Pancreas (tissue), 10 donors: ENCODE results near the gene FBL. TPM values are rescaled to one million over a fixed set of nuclear protein-coding genes. Genes with fewer than 3 reads are reported as not detected.

Experiments used
- ATAC-seq, 4 donors: fragments of 200-7000 bp; cut with Tn5 transposase; one replicate each; pipeline versions ENCODE4 v1.8.0 to v1.9.1; 2020; ENCODE audit warnings: mild to moderate bottlenecking in 4 of 4, moderate library complexity in 4 of 4
- DNase-seq, 6 donors: peaks; one replicate each; pipeline ENCODE4 v3.0.0-alpha.2; 2020
- FAIRE-seq: peaks from 2 replicates; lab custom pipeline; 2012; peaks lifted over from hg19 to GRCh38; lab: Jason Lieb, UNC
- H3K27ac ChIP-seq, 4 donors: fragments of 200-600 bp; sonication (generic); 1 replicate in 3 of 4; 2 replicates in 1 of 4; pipeline versions ENCODE4 v1.5.0 to v1.8.0; 2020
- H3K27me3 ChIP-seq, 4 donors: fragments of 200-600 bp; one replicate each; pipeline ENCODE4 v1.8.0; 2021
- H3K36me3 ChIP-seq, 3 donors: fragments of 200-600 bp; sonication (generic) in 1 of 3; one replicate each; pipeline versions ENCODE4 v1.5.0 to v1.8.0; 2020 to 2021
- H3K4me1 ChIP-seq, 3 donors: fragments of 200-600 bp; one replicate each; pipeline ENCODE4 v1.8.0; 2021
- H3K4me3 ChIP-seq, 4 donors: fragments of 200-600 bp; sonication (generic) in 2 of 4; one replicate each; pipeline versions ENCODE4 v1.5.0 to v1.8.0; 2020 to 2021
- H3K9me3 ChIP-seq, 4 donors: fragments of 200-600 bp; one replicate each; pipeline ENCODE4 v1.8.0; 2021
- WGBS, 2 donors: extraction: QIAGEN DNeasy Blood & Tissue Kit; methylation state at CpG; one replicate each; pipeline ENCODE4 v1.1.7; 2013; 5-methylcytosine and 5-hydroxymethylcytosine counted together
- intact Hi-C, 3 donors: fragments of 100-400 bp; cut with DNase I; formaldehyde crosslinking; loops; one replicate each; pipeline versions ENCODE4 v1.11.1 to v1.14.2; 2022
- polyA plus RNA-seq, 2 donors: library from polyadenylated mRNA; stranded (reverse); fragments of 200-250 nt; gene quantifications; one replicate each; pipeline ENCODE4 v1.2.3, GENCODE V29; 2013
- total RNA-seq, 6 donors: library from RNA; stranded (reverse); fragmentation: NEBNext Ultra II Directional in 4 of 6; extraction: Animal tissue kit (Norgen Biotek cat#: 25700) in 4 of 6; gene quantifications; one replicate each; pipeline versions ENCODE4 v1.2.1 to v1.2.4, GENCODE V29; 2021 to 2023
- TF ChIP-seq, protein P1 (sequence below), 4 donors: fragments of 200-600 bp; sonication (generic) in 3 of 4; IDR thresholded peaks; one replicate each; pipeline versions ENCODE4 v1.5.0 to v1.8.0; 2021; ENCODE audit warnings: antibody characterized with exemption in 4 of 4
- donor health status: healthy with polysubstance abuse.
- donor health status: DM: no; HTN: no; CAD: no; lungs with moderate emphysema.
- donor health status: DM: no; HTN: no; CAD: no.
- donor health status: control.
- donor health status: control.
- donor health status: Bipolar disorder and iron deficiency.
- donor health status: DM: yes; HTN: yes; CAD: no.
- donor health status: DM: no; HTN: no; CAD: no.
- donor health status: DM: no; HTN: no; CAD: no.
- donor health status: DM: yes; HTN: yes; CAD: no.

Gene FBL
- total and polyA plus RNA-seq, 8 donors: 86.4 to 166 (median 109) TPM

DNA sequence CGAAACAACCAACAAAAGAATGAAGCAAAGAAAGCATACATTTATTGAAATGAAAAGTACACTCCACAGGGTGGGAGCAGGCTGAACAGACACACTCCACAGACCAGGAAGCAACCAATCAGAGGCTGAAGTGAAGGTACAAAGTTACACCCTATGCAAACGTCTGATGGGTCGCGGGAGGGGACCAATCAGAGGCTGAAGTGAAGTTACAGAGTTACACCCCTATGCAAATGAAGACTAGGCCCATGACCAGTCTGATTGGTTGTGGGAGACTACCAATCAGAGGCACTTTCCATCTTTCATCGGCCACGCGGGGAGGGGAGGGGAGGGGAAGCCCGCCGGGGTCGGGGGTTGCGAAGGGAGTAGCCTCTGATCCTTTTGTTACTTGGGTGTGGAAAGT lies 12.4 kb upstream of the FBL start:
- ATAC-seq: no peak
- TF ChIP-seq, protein P1, sequence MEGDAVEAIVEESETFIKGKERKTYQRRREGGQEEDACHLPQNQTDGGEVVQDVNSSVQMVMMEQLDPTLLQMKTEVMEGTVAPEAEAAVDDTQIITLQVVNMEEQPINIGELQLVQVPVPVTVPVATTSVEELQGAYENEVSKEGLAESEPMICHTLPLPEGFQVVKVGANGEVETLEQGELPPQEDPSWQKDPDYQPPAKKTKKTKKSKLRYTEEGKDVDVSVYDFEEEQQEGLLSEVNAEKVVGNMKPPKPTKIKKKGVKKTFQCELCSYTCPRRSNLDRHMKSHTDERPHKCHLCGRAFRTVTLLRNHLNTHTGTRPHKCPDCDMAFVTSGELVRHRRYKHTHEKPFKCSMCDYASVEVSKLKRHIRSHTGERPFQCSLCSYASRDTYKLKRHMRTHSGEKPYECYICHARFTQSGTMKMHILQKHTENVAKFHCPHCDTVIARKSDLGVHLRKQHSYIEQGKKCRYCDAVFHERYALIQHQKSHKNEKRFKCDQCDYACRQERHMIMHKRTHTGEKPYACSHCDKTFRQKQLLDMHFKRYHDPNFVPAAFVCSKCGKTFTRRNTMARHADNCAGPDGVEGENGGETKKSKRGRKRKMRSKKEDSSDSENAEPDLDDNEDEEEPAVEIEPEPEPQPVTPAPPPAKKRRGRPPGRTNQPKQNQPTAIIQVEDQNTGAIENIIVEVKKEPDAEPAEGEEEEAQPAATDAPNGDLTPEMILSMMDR (IDR thresholded peaks at IDR 0.05): no peak

DNA sequence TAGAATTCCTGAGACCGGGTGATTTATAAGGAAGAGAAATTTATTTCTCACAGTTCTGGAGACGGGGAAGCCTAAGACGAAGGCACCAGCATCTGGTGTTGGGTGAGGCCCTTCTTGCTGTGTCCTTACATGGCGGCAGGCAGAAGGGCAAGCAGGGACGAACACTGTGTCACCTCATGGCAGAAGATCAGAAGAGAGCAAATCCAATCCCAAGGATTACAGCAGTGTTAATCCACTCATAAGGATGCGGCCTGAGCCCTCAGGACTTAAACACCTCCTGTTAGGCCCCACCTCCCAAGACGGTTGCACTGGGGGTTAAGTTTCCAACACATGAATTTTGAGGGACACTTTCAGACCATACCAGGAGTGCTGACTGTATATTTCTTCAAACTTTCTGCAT lies 6.7 kb upstream of the FBL start:
- no peaks in the 10 kb centered on the region for H3K9me3 ChIP-seq
- ATAC-seq: no peak
- intact Hi-C loops: no loop called here
- H3K27ac ChIP-seq: no peak overlapping the region
- TF ChIP-seq, protein P1 (IDR thresholded peaks at IDR 0.05): no peak
- H3K27me3 ChIP-seq: no peaks in the 10 kb centered on the region
- 83 to 89% methylated on average over 7 of the region's 7 CpGs for WGBS, 2 donors
- no peak for FAIRE-seq
- no peak overlapping the region for H3K4me3 ChIP-seq
- no peaks in the 10 kb centered on the region for H3K4me1 ChIP-seq
- DNase-seq: no peak
- no peaks in the 10 kb centered on the region for H3K36me3 ChIP-seq

More for the DNA sequence above, 12.4 kb upstream of the FBL start:
- Histone ChIP-seq H3K36me3 (no peaks in the 10 kb centered on the region), H3K4me1 (no peaks in the 10 kb centered on the region), H3K27ac (no peak overlapping the region), H3K27me3 (no peaks in the 10 kb centered on the region), H3K4me3 (no peak overlapping the region), H3K9me3 (no peaks in the 10 kb centered on the region)
- FAIRE-seq (no peak), DNase-seq (no peak)
- intact Hi-C loops: no loop called here
- WGBS, 2 donors: 27 to 55% methylated on average over 9 to 11 of the region's 11 CpGs

DNA sequence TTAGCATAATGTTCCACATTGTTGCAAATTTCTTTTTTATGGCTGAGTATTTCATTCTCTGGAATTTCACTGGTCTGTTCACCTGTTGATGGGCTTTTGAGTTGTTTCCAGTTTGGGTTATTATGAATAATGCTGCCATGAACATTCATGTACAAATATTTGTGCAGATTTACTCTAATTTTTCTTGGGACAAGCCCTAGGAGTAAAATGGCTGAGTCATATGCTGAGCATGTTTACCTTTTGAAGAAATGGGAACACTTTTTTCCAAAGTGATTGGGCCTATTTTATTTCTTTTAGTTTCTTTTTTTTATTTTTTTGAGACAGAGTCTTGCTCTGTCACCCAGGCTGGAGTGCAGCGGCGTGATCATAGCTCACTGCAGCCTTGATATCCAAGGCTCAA lies 4.7 kb upstream of the FBL start:
- no peak for DNase-seq
- intact Hi-C loops: no loop called here
- no peak for ATAC-seq

GRCh38 chr19:39848392-39848791 lies 2.2 kb upstream of the FBL start:
- Histone ChIP-seq H3K4me3 (no peak overlapping the region), H3K27ac (no peak overlapping the region), H3K27me3 (no peaks in the 10 kb centered on the region), H3K36me3 (no peaks in the 10 kb centered on the region), H3K9me3 (no peaks in the 10 kb centered on the region), H3K4me1 (peaks cover 8 to 14% (median 11%) of the 10 kb centered on the region in 3 donors)
- FAIRE-seq (no peak), DNase-seq (no peak), ATAC-seq (no peak)
- 82 to 96% methylated on average over 4 of the region's 4 CpGs for WGBS, 2 donors
- TF ChIP-seq, protein P1 (IDR thresholded peaks at IDR 0.05): no peak
- intact Hi-C loops: no loop called here

More for the DNA sequence above, 4.7 kb upstream of the FBL start:
- no peaks in the 10 kb centered on the region for H3K36me3 ChIP-seq
- no peak overlapping the region for H3K4me3 ChIP-seq
- H3K27ac ChIP-seq: no peak overlapping the region
- TF ChIP-seq, protein P1 (IDR thresholded peaks at IDR 0.05): no peak
- no peaks in the 10 kb centered on the region for H3K4me1 ChIP-seq
- no peaks in the 10 kb centered on the region for H3K27me3 ChIP-seq
- H3K9me3 ChIP-seq: no peaks in the 10 kb centered on the region
- 62 to 73% methylated on average over 2 of the region's 2 CpGs for WGBS, 2 donors
- no peak for FAIRE-seq

DNA sequence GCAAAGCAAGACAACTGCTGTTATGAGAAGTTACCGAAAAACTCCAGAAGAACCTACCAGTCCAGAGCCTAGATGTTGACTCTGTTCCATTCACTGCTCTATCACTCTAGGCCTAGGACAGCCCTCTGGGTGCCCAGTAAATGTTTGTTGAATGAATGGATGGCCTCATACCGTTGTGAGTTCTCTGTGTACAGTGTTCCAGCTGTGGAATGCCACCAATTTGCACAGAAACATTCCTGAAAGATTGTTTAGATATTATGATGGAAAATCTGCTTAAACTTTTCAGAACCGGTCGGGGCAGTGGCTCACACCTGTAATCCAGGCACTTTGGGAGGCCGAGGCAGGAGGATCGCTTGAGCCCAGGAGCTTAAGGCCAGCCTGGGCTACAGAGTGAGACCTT lies 1.3 kb upstream of the FBL start:
- Histone ChIP-seq H3K36me3 (no peaks in the 10 kb centered on the region), H3K4me3 (no peak overlapping the region), H3K27me3 (no peaks in the 10 kb centered on the region), H3K4me1 (peaks cover 11 to 16% (median 11%) of the 10 kb centered on the region in 3 donors), H3K9me3 (no peaks in the 10 kb centered on the region), H3K27ac (no peak overlapping the region)
- no peak for DNase-seq
- no peak for ATAC-seq
- no peak for FAIRE-seq
- TF ChIP-seq, protein P1 (IDR thresholded peaks at IDR 0.05): no peak
- 67 to 70% methylated on average over 6 of the region's 6 CpGs for WGBS, 2 donors
- intact Hi-C loops: no loop called here
